Measurements from ENCODE around the gene RAB3GAP1. TPM values are rescaled to one million over a fixed set of nuclear protein-coding genes. Genes with fewer than 3 reads are reported as not detected.

The RAB3GAP1 gene
- polyA plus RNA-seq, 1 of the 3 experiments (the other 2 are of a cell fraction), result 10.9 TPM

DNA sequence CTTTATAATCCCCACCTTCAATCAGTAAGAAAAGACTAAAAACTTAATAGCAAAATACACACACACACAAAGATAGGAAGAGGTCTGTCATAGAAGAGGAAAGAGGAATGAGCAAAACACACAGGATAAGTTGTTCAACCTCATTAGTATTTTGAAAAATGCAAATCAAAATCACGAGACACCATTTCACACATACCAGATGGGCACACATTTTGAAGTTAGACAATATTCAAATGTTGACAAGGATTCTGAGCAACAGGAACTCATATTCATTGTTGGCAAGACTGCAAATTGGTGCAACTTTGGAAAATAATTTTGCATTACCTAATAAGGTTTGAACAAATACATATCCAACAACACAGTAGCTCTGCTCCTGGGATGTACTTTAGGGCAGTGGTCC, 127.6 kb downstream of the RAB3GAP1 start:
- ChIA-PET POLR2A (no interaction called here), CTCF (no interaction called here)
- DNase-seq, result no peak

DNA sequence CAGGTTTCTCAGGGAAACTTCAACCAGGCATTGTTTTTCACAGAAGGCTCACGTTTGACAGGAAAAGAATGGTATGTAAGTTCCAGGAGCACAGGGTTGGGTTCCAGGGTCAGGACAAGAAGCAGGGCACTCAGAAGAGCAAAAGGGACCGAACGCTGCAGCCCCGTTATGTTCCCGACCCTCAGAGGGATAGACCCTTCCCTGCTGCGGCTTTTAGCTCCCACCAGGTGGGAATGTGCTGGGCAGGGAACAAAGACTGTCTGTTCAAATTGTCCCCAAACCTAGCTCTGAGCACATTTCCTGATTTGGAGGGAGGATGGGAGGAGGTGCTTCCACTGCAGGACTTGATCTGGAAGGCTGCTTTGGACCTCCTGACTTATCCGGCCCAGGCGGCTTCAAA, 130.1 kb downstream of the RAB3GAP1 start:
- ChIA-PET POLR2A (no interaction called here), CTCF (no interaction called here)
- no peaks in the 10 kb centered on the region for H3F3A ChIP-seq (replicated peaks; ENCODE audit: insufficient read depth)
- H3K79me2 ChIP-seq (ENCODE audit: insufficient read depth), result no peaks in the 10 kb centered on the region
- peaks cover 0 to 6% of the 10 kb centered on the region in 2 experiments for H3K36me3 ChIP-seq (replicated peaks in 1 of 2; ENCODE audit: control insufficient read depth in 1 of 2, insufficient read depth in 2 of 2, low read length in 1 of 2)
- no peak overlapping the region for H3K4me2 ChIP-seq
- 93% methylated on average over 8 of the region's 8 CpGs for WGBS (ENCODE audit: low lambda C conversion rate)
- no peak overlapping the region for H2AFZ ChIP-seq (ENCODE audit: low read depth)
- H3K4me3 ChIP-seq (ENCODE audit: low read depth in 2 of 2, low read length in 1 of 2), result no peak overlapping the region
- no peaks in the 10 kb centered on the region for H3K9me3 ChIP-seq
- H3K9ac ChIP-seq, result no peak overlapping the region
- H4K20me1 ChIP-seq (ENCODE audit: insufficient read depth), result no peaks in the 10 kb centered on the region
- TF ChIP-seq, protein P1, sequence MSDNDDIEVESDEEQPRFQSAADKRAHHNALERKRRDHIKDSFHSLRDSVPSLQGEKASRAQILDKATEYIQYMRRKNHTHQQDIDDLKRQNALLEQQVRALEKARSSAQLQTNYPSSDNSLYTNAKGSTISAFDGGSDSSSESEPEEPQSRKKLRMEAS (IDR thresholded peaks at IDR 0.05; ENCODE audit: low read depth), result no peak
- TF ChIP-seq RCOR1 (IDR thresholded peaks at IDR 0.05; ENCODE audit: low read length) (no peak), CHD2 (IDR thresholded peaks at IDR 0.05; ENCODE audit: low read length, partially characterized antibody) (no peak), EP300 (IDR thresholded peaks at IDR 0.05; ENCODE audit: borderline replicate concordance in 1 of 2, low read depth in 1 of 2, low read length in 1 of 2) (no peak), TEAD4 (IDR thresholded peaks at IDR 0.05; ENCODE audit: borderline replicate concordance, insufficient read depth) (no peak), GATA2 (CRISPR knock-in tag; IDR thresholded peaks at IDR 0.05) (no peak), NRF1 (IDR thresholded peaks at IDR 0.05; ENCODE audit: low read depth, low read length) (no peak)
- TF ChIP-seq, protein P2, sequence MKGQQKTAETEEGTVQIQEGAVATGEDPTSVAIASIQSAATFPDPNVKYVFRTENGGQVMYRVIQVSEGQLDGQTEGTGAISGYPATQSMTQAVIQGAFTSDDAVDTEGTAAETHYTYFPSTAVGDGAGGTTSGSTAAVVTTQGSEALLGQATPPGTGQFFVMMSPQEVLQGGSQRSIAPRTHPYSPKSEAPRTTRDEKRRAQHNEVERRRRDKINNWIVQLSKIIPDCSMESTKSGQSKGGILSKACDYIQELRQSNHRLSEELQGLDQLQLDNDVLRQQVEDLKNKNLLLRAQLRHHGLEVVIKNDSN (IDR thresholded peaks at IDR 0.05; ENCODE audit: borderline replicate concordance, low read depth), result no peak
- H3K27ac ChIP-seq (ENCODE audit: low read depth in 2 of 2, low read length in 1 of 2), result no peak overlapping the region
- no peaks in the 10 kb centered on the region for H3K4me1 ChIP-seq (ENCODE audit: control insufficient read depth in 1 of 2, insufficient read depth in 2 of 2, low read depth in 1 of 2, low read length in 1 of 2)
- no peaks in the 10 kb centered on the region for H3K27me3 ChIP-seq (ENCODE audit: insufficient read depth)
- H3K9me2 ChIP-seq, result no peaks in the 10 kb centered on the region
- DNase-seq, result no peak

More for the DNA sequence above, 127.6 kb downstream of the RAB3GAP1 start:
- 100% methylated on average over 1 of the region's 1 CpG for WGBS (ENCODE audit: low lambda C conversion rate)
- H3K9ac ChIP-seq, result no peak overlapping the region
- H3K9me2 ChIP-seq, result no peaks in the 10 kb centered on the region
- no peaks in the 10 kb centered on the region for H3K9me3 ChIP-seq
- no peaks in the 10 kb centered on the region for H4K20me1 ChIP-seq (ENCODE audit: insufficient read depth)
- no peak overlapping the region for H2AFZ ChIP-seq (ENCODE audit: low read depth)
- H3K4me2 ChIP-seq, result no peak overlapping the region
- TF ChIP-seq MXI1 (IDR thresholded peaks at IDR 0.05; ENCODE audit: low read depth, low read length), result no peak
- TF ChIP-seq, protein P2 (IDR thresholded peaks at IDR 0.05; ENCODE audit: borderline replicate concordance, low read depth), result no peak
- no peak for TF ChIP-seq ELF1 (IDR thresholded peaks at IDR 0.05)
- TF ChIP-seq, protein P3, sequence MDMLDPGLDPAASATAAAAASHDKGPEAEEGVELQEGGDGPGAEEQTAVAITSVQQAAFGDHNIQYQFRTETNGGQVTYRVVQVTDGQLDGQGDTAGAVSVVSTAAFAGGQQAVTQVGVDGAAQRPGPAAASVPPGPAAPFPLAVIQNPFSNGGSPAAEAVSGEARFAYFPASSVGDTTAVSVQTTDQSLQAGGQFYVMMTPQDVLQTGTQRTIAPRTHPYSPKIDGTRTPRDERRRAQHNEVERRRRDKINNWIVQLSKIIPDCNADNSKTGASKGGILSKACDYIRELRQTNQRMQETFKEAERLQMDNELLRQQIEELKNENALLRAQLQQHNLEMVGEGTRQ (IDR thresholded peaks at IDR 0.05; ENCODE audit: borderline replicate concordance, low read depth, low read length), result no peak
- TF ChIP-seq SMC3 (IDR thresholded peaks at IDR 0.05; ENCODE audit: low read depth, low read length), result no peak
- no peak for TF ChIP-seq TEAD4 (IDR thresholded peaks at IDR 0.05; ENCODE audit: borderline replicate concordance, insufficient read depth)
- TF ChIP-seq NFIC (IDR thresholded peaks at IDR 0.05; ENCODE audit: borderline replicate concordance), result no peak
- TF ChIP-seq RAD21 (IDR thresholded peaks at IDR 0.05; ENCODE audit: low read length), result no peak
- no peak for TF ChIP-seq ZBTB33 (IDR thresholded peaks at IDR 0.05; ENCODE audit: borderline replicate concordance, low read depth)
- TF ChIP-seq JUND (IDR thresholded peaks at IDR 0.05), result no peak
- TF ChIP-seq FOXJ3 (CRISPR knock-in tag; IDR thresholded peaks at IDR 0.05), result no peak
- H3F3A ChIP-seq (replicated peaks; ENCODE audit: insufficient read depth), result no peaks in the 10 kb centered on the region
- H3K27ac ChIP-seq (ENCODE audit: low read depth in 2 of 2, low read length in 1 of 2), result no peak overlapping the region
- no peaks in the 10 kb centered on the region for H3K27me3 ChIP-seq (ENCODE audit: insufficient read depth)
- H3K79me2 ChIP-seq (ENCODE audit: insufficient read depth), result no peaks in the 10 kb centered on the region
- no peaks in the 10 kb centered on the region for H3K4me1 ChIP-seq (ENCODE audit: control insufficient read depth in 1 of 2, insufficient read depth in 2 of 2, low read depth in 1 of 2, low read length in 1 of 2)
- H3K4me3 ChIP-seq (ENCODE audit: low read depth in 2 of 2, low read length in 1 of 2), result no peak overlapping the region
- H3K36me3 ChIP-seq (replicated peaks in 1 of 2; ENCODE audit: control insufficient read depth in 1 of 2, insufficient read depth in 2 of 2, low read length in 1 of 2), result peaks cover 4 to 22% of the 10 kb centered on the region in 2 experiments

Measured in SK-N-SH (cell line).